Urinary bladder (tissue), 4 donors: ENCODE measurements around the gene TTBK1. TPM values are rescaled to one million over a fixed set of nuclear protein-coding genes. Genes with fewer than 3 reads are reported as not detected.
A peak's percentile ranks its signal among the peaks of the same experiment; 100 is the strongest.

ENCODE experiments used
- DNase-seq: peaks from one replicate; pipeline ENCODE4 v3.0.0-alpha.2; 2015; ENCODE audit errors: extremely low spot score
- H3K27ac ChIP-seq: one replicate; pipeline ENCODE4 v1.5.1; 2013; ENCODE audit warnings: low read depth, mild to moderate bottlenecking, moderate library complexity
- H3K36me3 ChIP-seq: one replicate; pipeline ENCODE4 v1.6.1; 2013; ENCODE audit warnings: mild to moderate bottlenecking, moderate library complexity; ENCODE audit not compliant: insufficient read depth
- H3K4me1 ChIP-seq: one replicate; pipeline ENCODE4 v1.6.1; 2013; ENCODE audit warnings: mild to moderate bottlenecking, moderate library complexity; ENCODE audit not compliant: insufficient read depth
- H3K4me3 ChIP-seq: one replicate; pipeline ENCODE4 v1.5.1; 2013; ENCODE audit warnings: low read depth, low read length
- WGBS: extraction: QIAGEN DNeasy Blood & Tissue Kit; methylation state at CpG from one replicate; pipeline ENCODE4 v1.1.7; 2013; 5-methylcytosine and 5-hydroxymethylcytosine counted together
- polyA plus RNA-seq: library from polyadenylated mRNA; stranded (reverse); fragments of 200-250 nt; gene quantifications from one replicate; pipeline ENCODE4 v1.2.3, GENCODE V29; 2013
- total RNA-seq: library from RNA; depleted of rRNA; stranded (reverse); fragments of >200 nt; gene quantifications from one replicate; pipeline ENCODE4 v1.2.3, GENCODE V29; 2014
- donor health status: healthy with polysubstance abuse.
- donor health status: healthy.

The TTBK1 gene
- total and polyA plus RNA-seq, 2 donors: 0.20 to 0.32 TPM

DNA sequence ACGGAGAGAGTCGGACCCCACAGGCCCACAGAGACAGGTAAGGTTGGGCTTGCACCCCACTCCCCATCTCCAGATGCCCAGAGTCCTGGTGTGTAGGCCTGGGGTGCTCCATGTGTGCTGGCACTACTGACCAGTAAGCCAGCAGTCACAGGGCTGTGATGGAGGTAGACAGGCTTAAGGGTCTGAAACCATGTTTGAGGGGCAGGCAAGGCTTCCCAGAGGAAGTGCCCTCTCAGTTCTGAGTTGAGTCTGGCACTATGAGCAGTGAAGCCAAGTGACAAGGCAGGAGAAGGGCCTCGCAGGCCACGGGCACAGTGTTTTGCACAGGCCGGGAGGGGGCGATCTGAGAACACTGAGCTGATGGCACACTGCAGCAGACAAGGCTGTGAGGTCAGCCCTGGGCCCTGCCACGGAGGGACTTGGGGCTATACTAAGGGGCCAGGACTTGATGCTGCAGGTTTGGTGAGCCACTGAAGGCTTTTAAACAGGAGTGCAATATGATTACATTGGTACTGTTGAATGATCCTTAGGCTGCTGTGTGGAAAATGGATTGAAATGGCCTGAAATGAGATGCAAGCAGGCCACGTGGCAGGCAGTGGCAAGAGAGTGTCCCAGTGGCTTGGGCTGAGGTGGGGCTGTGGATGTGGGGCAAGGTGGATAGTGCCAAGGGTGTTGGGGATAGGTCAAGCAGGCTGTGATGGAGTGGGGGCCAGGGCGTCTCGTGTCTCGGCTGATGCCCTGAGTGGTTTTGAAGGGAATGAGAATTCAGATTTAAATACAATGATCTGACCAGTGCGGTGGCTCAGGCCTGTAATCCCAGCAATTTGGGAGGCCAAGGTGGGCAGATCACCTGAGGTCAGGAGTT is 20.3 kb downstream of the TTBK1 start:
- H3K4me3 ChIP-seq: no peak overlapping the region
- WGBS: 53% methylated on average over 12 of the region's 12 CpGs
- H3K27ac ChIP-seq: no peak overlapping the region
- no peaks in the 10 kb centered on the region for H3K36me3 ChIP-seq
- no peaks in the 10 kb centered on the region for H3K4me1 ChIP-seq
- no peak for DNase-seq

DNA sequence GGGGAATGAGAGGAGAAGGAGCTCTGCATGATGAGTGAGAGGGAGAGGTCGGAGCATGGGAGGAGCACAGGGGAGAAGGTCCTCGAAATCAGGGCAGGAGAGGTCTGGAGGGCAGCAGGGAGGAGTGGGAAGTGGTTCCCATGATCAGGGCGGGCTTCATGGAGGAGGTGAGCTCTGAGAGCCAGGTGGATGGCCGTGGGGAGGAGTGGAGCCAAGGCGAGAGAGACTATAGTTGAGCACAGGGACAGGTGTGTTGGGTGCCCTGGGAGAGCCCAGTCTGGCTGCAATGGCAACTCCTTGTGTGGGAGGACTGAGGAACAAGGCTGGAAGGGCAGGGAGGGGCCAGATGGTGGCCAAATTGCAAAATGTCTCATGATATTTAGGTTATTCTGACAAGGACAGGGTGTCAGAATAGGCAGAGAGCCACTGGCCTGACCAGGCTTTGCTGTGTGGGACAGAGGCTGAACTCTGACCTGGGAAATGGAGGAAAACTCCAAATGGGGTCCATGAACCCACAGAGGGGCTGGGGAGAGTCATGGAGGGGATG is 21.4 kb downstream of the TTBK1 start:
- H3K4me3 ChIP-seq: no peak overlapping the region
- H3K4me1 ChIP-seq: no peaks in the 10 kb centered on the region
- no peak for DNase-seq
- H3K27ac ChIP-seq: no peak overlapping the region
- WGBS: 85% methylated on average over 5 of the region's 5 CpGs
- H3K36me3 ChIP-seq: no peaks in the 10 kb centered on the region

DNA sequence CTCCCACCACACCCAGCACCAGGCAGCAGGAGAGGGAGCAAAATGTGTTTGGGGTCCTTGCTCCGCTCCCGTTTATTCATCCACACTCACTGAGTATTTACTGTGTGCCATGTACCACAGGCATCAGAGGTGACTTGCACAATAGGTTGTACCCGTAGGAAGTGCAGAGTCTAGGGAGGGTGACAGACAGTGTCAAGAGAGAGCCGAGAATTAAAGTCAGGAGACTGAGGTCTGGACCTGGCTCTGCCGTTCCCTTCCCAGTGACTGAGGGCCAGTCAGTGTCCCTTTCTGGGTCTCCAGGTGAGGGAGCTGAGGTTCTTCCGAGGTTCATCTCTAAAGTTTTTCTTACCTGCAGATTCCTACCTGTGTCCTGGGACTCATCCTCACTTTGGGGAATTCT is 22.3 kb downstream of the TTBK1 start:
- 88% methylated on average over 6 of the region's 6 CpGs for WGBS
- Histone ChIP-seq H3K27ac (no peak overlapping the region), H3K4me1 (no peaks in the 10 kb centered on the region), H3K4me3 (no peak overlapping the region), H3K36me3 (no peaks in the 10 kb centered on the region)
- no peak for DNase-seq

DNA sequence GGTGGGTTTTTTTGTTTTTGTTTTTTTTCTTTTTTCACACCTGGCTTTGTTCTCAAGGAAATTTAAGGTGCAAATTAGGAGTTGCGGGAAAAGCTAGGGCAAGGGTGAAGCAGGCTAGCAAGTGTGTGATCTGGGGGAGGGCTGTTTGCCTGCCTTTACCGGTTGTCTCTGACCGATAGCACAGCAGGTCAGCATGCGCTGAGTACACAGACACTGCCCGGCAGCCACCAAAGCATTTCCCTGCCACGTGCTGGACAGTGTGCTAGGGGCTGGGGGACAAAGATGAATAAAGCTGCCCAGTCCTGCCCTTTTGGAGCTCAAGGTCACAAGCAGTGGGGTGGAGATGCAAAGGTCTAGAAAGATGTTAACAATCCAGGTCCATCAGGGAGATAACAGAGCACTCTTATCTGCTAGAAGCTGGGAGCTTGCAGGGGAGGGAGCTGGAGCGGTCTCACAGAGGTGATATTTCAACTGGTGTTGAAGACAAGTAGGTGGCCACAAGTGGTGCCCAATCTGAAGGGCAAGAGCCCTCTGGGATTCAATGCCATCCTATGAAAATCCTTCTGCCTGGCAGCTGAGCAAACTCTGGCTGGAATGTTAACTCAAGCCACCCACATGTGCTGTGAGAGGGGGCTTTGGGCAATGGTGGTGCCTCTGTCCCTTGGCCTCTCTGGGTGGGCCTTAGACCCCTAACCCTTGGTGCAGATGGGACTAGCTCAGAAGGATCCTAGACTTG is 24.5 kb downstream of the TTBK1 start:
- H3K4me1 ChIP-seq: no peaks in the 10 kb centered on the region
- no peaks in the 10 kb centered on the region for H3K36me3 ChIP-seq
- 59% methylated on average over 7 of the region's 7 CpGs for WGBS
- no peak for DNase-seq
- no peak overlapping the region for H3K27ac ChIP-seq
- no peak overlapping the region for H3K4me3 ChIP-seq

DNA sequence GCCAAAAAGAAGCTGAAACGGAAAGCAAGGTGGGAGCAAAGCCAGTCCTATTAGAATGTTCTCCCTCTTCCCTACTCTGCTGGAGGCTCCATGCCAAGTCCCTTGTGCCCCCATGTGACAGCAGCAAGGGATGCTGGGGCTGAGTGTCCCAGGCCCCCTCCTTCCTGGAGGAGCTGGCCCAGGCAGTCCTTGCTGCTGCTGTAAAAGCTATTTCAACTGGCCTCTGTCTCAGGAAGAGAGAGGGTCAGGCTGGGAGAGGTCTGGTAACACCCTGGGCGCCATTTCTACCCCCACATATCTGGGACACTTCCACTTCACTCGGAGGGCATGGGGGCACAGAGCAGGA is 25.0 kb downstream of the TTBK1 start:
- WGBS: 46% methylated on average over 3 of the region's 3 CpGs
- no peak for DNase-seq
- no peak overlapping the region for H3K27ac ChIP-seq

DNA sequence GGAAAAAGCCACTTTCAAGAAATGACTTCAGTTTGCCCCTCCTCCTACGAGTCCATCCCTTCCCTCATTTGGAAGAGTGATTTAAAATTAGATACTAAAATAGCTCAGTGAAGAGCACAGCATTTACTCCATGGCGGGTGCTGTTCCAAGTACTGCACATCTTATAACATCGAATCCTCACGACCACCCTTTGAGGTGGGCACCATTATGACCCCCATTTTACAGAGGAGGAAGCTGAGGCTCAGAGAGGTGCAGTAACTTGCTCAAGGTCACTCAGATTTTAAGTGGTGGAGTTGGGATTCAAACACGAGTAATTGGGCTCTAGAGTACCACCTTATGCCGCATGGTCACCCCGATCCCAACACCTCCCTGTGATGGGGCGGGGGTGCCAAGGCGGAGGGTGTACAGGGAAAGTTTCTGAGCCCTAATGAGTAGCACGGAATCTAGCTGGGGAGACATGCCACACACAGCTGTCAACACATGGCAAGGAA is 25.5 kb downstream of the TTBK1 start:
- 54% methylated on average over 10 of the region's 10 CpGs for whole genome bisulfite sequencing
- H3K4me1 ChIP-seq: no peaks in the 10 kb centered on the region
- H3K4me3 ChIP-seq: no peak overlapping the region
- no peaks in the 10 kb centered on the region for H3K36me3 ChIP-seq
- DNase-seq: no peak
- H3K27ac ChIP-seq: no peak overlapping the region

More for the DNA sequence above, 25.0 kb downstream of the TTBK1 start:
- H3K4me1 ChIP-seq: no peaks in the 10 kb centered on the region
- H3K36me3 ChIP-seq: no peaks in the 10 kb centered on the region
- no peak overlapping the region for H3K4me3 ChIP-seq

DNA sequence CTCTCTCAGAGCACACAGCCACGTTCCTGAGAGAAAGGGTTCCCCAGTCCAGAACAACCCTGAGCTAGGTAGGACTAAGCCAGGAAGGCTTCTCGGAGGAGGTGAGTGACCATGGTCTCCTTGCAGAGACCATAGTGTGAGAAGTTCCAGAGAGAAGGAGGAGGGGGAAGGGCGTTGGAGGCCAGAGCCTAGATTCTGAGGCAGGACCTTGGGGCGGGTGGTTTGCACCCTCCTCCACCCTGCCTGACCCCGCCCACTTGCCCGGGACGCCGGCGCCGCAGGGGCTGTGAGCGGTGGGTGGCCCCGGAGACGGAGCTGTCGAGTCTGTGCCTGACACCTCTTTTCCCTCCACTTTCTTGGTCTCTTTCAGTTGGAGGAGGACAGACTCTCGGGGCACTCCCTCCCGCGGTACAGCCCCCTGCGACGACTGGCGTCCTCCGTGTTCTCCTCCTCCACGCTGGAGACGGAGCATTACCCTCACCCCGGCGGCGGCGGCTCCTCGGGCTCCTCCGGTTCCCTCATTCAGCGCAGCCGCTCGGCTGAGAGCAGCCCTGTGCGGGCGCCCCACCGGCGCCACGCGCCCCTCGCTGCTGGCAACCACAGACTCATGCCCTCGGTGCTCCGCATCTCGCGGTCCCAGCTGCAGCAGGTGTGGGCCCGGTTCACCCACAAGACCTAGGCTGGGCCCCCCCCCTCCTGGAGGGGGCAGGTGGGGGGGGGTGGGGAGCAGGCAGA is 26.2 kb downstream of the TTBK1 start:
- H3K4me1 ChIP-seq: no peaks in the 10 kb centered on the region
- peak overlapping the region; percentile 23 for H3K4me3 ChIP-seq
- no peak overlapping the region for H3K27ac ChIP-seq
- WGBS: 3% methylated on average over 44 of the region's 44 CpGs
- no peaks in the 10 kb centered on the region for H3K36me3 ChIP-seq
- DNase-seq: no peak

DNA sequence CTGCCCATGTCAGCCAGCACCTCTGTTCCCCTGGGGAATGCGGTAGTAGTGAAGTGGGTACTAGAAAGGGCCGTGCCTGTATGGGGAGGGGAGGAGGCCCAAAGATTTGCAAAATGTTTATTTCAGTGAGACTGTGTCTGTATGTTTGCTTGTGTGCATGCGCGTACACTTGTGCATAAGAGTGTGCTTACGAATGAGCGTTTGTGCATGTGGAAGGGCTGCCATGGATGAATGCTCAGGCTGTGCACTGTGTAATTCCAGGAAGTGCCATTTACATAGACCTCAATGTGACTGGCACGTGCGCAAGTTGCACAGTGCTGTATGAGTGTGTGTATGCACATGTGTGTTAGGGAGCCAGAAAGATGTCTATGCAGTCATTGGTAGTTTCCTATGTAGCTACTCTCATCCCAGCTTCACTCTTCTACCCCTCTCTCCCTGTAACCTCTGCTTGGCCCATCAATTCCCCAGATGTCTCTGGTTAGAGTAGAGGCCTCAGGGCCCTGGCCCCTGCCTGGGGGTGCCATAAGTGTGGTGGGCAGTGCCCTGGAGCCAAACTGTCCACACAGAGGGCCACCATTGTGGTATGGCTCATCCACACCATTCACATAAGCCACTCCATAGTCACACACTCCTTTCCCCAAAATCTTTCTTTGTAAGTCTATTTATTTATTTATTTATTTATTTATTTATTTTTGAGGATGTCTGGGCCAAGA is 28.0 kb downstream of the TTBK1 start:
- WGBS: 87% methylated on average over 8 of the region's 8 CpGs
- no peak overlapping the region for H3K27ac ChIP-seq
- no peak overlapping the region for H3K4me3 ChIP-seq

DNA sequence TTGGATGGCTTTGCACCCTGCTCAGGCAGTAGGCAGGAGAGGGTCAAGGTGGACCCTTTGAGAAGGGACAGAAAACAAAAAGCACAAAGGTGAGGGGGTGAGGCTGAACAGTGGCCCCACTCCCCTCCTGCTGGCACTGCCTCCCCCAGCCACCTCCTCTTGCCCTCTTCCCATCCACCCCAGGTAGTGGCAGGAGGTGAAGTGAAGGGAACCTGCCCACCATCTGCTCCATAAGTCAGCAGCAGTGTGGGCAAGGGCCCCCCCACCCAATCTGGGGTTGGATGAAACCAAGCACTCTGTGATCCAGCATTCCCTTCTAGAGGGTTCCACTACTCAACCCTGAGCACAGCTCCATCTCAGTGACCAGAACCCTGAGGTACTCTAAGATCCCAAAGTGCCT is 28.7 kb downstream of the TTBK1 start:
- no peak overlapping the region for H3K4me3 ChIP-seq
- DNase-seq: no peak
- no peaks in the 10 kb centered on the region for H3K36me3 ChIP-seq
- no peak overlapping the region for H3K27ac ChIP-seq
- H3K4me1 ChIP-seq: no peaks in the 10 kb centered on the region

More for the DNA sequence above, 28.0 kb downstream of the TTBK1 start:
- DNase-seq: no peak
- Histone ChIP-seq H3K36me3 (no peaks in the 10 kb centered on the region), H3K4me1 (no peaks in the 10 kb centered on the region)

DNA sequence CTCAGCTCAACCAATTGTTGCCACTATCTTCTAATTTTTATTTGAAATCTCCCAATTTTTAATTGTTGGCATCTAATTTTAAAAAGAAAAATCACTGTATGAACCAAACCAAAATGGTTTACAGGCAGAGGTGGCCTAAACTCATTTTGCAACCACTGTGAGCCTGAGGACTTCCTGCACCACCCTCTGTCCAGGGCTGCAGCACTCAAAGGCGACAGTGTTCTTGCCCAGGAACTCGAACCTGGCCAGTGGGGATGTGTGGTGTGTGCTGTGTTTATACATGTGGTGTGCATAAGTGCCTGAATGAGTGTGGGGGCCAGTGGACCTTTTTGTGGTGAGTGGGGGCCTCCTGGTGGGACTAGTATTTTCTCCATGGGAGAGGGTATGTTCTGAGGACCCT is 30.4 kb downstream of the TTBK1 start:
- H3K4me1 ChIP-seq: no peaks in the 10 kb centered on the region
- WGBS: 69% methylated on average over 2 of the region's 2 CpGs

DNA sequence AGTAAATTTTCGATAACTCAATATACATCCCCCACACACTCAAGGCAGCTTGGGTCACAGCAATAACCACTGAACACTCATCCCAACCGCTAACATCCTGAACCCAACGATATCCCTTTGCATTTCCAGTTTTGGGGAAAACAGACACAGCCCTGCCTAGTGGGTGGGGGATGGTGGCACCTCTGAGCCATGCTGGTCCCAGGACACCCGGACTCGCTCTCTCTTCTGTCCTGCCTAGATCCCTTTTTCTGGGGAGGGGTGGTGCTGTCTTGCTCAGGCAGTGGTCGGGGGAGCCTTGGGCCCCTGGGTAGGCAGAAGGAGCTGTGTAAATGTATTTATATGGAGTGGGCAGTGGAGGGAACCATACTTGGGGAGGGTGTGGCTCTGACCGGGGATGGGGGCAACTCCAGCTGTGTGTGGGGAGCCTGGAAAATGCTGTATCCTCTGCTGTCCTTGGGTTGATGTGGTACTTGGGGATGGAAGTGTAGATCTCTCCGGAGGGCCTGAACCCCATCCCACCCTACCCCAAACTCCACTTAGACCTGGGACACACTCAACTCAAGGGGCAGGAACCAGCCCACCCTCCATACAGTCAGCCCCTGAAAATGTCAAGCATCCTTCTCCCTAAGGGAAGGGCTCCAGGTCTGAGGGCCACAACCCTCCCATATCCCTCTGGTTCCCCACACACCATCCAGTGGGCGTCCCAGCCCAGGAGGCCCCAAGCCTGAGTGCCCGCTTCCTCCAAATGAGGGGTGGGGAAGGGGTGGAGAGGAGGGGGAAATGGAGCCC is 31.0 kb downstream of the TTBK1 start:
- no peak overlapping the region for H3K4me3 ChIP-seq
- DNase-seq: no peak
- 77% methylated on average over 10 of the region's 10 CpGs for WGBS
- H3K27ac ChIP-seq: no peak overlapping the region
- no peaks in the 10 kb centered on the region for H3K4me1 ChIP-seq
- no peaks in the 10 kb centered on the region for H3K36me3 ChIP-seq

More for the DNA sequence above, 30.4 kb downstream of the TTBK1 start:
- Histone ChIP-seq H3K36me3 (no peaks in the 10 kb centered on the region), H3K4me3 (no peak overlapping the region), H3K27ac (no peak overlapping the region)
- DNase-seq: no peak

DNA sequence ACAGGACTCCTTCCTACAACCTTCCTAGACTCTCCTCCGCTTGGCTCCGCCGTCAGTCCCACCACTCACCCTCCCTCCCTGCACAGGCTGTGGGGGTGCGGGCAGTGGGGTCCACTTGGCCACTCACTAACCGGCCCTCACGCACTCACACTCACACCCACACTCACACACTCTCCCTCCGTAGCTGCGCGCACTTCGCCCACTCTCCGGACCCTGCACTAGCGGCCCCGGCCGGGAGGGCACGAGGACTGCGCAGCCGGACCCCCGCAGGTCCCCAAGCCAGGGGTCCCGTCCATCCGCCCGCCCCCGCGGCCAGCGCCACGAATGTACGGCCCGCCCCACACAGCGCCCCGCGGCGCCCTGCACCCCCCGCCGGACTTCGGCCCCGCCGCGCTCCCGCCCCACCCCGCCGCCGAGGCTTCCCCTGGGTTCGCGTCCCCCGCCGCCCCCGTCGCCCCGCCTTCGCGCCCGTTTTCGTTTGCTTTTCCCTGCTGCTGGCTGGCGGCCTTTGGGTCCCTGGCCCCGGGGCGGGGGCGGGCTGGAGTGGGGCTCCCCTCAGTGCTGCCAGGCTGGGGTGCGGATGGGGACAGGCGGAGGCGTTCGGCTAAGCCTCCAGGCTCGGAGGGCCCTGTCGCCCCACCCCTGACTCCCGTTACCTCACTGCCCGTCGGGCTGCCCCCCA is 31.8 kb downstream of the TTBK1 start:
- Histone ChIP-seq H3K4me1 (no peaks in the 10 kb centered on the region), H3K27ac (no peak overlapping the region), H3K4me3 (peak overlapping the region; percentile 45), H3K36me3 (no peaks in the 10 kb centered on the region)
- 2% methylated on average over 65 of the region's 65 CpGs for WGBS
- DNase-seq: no peak
